SW480 (cell line): ENCODE measurements around the gene ASIC2.
A peak's percentile ranks its signal among the peaks of the same experiment; 100 is the strongest.
"Not testable (repeated sequence)": the region's sequence is repeated elsewhere in the genome, so short reads cannot be mapped to it uniquely, and the experiment has no call there.

Source experiments
- DNase-seq: peaks from one replicate; pipeline ENCODE4 v3.0.0-alpha.2; 2016; ENCODE audit warnings: low spot score

Gene ASIC2

GRCh38 chr17:33021731-33022408 is 271.2 kb downstream of the ASIC2 start:
- no peak for DNase-seq

GRCh38 chr17:33019161-33019890 is 273.8 kb downstream of the ASIC2 start:
- no peak for DNase-seq

DNA sequence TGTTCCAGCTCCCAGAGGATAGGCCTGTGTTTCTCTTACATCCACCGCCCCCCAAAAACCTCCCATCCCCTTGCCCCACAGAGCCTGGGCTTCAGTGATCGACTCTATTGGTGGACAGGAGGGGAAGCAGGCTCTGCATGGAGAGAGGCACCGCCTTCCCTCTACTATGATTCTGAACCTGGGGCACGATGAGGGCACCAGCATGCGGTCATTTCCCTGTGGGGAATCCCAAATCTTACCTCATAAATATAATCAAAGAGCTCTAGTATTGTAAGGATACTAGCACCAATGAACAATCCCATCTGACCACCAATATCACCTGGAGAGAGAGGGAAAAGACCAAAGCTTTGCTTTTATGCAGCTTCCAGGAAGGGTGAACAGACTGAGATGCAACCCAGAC is 275.7 kb downstream of the ASIC2 start:
- no peak for DNase-seq

- no peak for DNase-seq
Observed at GRCh38 chr17:33016920-33017319, 276.2 kb downstream of the ASIC2 start.

GRCh38 chr17:33015716-33016346 is 277.3 kb downstream of the ASIC2 start:
- no peak for DNase-seq

DNA sequence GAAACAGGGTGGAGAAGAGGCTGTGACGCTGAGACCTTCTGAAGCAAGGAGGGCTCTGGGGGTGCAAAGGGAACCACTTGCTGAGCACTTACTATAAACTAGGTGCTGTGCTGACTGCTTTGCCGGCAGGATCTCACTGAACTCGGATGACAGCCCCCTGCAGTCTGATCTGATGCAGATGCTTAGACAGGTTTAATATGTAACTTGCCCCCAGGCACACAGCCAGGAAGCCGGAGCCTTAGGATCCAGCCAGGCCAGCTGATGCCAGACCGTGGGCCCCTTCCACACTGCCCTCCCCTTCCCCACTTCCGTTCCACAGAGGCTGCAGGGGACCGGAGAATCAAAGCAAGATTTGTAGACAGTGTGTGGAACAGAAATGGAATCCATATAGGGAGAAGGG is 278.3 kb downstream of the ASIC2 start:
- no peak for DNase-seq

GRCh38 chr17:33013596-33014375 is 279.3 kb downstream of the ASIC2 start:
- no peak for DNase-seq

GRCh38 chr17:33012522-33013033 is 280.5 kb downstream of the ASIC2 start:
- DNase-seq = peak; percentile 48

DNA sequence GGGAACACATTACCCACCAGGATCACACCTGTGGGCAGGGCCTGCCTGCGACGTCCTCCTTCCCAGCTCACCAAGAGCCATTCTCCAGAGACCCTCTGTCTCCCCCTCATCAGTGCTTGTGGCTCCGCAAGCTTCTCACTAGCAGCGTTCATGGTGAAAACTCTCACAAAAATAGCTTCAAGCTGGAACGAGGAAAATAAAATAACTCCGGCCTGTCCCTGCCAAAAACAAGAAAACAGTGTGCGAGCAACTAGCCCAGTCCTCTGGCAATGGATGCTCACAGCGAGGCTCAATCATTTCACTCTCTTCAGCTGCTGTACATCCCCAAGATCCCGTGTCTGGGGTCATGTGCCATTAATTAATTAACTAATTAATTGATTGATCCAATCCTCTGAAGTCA is 283.5 kb downstream of the ASIC2 start:
- DNase-seq = no peak

DNA sequence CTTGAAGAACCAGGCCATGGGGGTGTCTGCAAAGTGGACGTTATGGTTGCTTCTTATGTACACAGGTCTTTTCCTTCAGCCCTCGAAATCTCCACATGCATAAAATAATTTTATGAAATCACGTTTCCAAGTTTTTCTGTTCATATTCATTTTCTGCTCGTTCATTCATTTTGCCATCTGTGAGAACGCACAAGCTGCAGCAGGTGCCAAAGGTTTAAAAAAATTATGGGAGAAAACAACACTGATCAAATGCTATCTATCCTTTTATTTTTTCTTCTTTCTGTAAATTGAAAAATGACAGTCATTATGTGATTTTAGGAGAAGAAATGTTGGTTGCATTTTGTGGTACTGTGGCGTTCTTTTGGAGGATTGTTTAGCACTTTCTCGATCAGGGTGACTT is 285.9 kb downstream of the ASIC2 start:
- DNase-seq = no peak

GRCh38 chr17:33002246-33002645 is 290.8 kb downstream of the ASIC2 start:
- no peak for DNase-seq

DNA sequence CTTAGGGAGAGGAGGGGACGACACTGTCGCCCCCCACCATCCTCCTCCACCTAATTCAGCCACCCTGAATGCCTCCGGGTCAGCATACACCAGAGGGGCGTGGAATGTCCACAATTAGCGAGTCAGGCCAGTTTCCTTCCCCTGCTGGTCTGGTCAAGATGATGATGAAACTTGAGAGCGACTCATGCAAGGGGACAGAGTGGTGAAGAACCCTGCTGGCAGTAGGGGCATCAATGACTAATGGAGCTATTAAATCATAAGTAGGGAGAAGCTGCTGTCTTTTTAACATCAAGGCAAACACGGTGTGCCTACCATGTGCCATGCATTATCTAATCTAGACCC is 294.2 kb downstream of the ASIC2 start:
- peak; percentile 76 for DNase-seq

DNA sequence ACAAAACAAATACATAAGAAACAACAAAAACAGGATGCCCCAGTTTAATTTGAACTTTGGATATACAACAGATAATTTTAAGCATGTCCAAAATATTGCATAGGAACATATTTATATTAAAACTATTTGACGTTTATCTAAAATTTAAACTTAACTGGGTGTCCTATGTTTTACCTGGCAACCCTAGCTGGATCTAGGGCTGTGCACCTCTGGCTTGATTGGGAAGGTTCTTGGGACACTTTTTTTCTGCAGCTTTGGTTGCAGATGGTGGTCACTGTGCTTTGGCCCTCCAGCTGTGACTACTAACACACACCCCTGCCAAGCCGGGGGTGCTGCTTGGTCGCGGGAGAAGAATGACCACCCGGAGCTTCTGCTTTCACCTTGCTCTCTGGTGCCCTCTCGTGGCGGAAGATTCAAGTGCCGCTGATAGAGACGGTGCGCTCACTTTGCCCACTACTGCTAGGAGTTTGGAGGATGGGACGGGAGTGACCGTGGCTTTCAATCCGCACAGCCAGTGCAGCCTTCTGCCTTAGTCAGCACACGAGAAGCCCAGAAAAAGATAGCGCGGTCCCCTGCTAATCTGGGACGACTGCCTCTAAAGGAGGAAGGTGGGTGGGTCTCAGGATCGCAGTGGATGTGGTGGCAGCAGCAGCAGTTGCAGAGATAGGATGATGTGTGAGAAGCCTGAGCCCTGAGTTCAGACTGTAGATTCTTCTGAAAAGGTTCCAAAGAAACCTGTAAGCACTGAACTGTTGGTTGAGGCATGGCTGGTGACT is 294.8 kb downstream of the ASIC2 start:
- peak; percentile 77 for DNase-seq

- no peak for DNase-seq
Observed at GRCh38 chr17:32995416-32996045, 297.6 kb downstream of the ASIC2 start.

- DNase-seq = no peak
Observed at GRCh38 chr17:32993977-32994376, 299.1 kb downstream of the ASIC2 start.

GRCh38 chr17:32992321-32993033 is 300.6 kb downstream of the ASIC2 start:
- no peak for DNase-seq

DNA sequence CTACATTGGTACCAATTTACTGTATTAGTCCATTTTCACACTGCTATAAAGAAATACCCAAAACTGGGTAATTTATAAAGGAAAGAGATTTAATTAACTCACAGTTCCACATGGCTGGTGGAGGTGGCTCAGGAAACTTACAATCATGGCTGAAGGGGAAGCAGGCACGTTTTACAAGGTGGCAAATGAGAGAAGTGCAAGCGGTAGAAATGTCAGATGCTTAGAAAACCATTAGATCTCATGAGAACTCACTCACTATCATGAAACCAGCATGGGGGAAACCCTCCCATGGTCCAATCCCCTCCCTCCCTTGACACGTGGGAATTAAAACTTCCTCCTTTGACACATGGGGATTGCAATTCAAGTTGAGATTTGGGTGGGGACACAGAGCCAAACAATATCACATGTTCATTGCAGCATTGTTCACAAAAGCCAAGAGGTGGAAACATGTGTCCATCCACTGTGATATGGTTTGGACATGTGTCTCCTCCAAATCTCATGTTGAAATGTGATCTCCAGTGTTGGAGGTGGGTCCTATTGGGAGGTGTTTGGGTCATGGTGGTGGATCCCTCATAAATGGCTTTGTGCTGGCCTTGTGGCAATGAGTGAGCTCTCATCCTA is 304.5 kb downstream of the ASIC2 start:
- no peak for DNase-seq

DNA sequence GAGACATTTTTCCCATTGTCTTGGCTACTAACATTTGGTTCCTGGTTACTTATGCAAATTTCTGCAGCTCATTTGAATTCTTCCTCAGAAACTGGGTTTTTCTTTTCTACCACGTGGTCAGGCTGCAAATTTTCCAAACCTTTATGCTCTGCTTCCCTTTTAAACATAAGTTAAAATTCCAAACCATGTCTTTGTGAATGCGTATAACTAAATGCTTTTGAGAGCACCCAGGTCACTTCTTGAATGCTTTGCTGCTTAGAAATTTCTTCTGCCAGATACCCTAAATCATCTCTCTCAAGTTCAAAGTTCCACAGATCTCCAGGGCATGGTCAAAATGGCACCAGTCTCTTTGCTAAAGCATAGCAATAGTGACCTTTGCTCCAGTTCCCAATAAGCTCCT is 305.2 kb downstream of the ASIC2 start:
- not testable (repeated sequence) for DNase-seq

DNA sequence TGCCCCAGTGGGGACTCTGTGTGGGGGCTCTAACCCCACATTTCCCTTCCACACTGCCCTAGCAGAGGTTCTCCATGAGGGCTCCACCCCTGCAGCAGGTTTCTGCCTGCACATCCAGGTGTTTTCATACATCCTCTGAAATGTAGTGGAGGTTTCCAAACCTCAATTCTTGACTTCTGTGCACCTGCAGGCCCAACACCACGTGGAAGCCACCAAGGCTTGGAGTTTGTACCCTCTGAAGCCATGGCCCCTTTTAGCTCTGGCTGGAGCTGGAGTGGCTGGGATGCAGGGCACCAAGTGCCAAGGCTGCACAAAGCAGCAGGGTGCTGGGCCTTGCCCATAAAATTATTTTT is 305.7 kb downstream of the ASIC2 start:
- not testable (repeated sequence) for DNase-seq
